GM21825 (cell line): ENCODE data around the gene IL17RA.

Experiments used
- ATAC-seq: cut with Tn5 transposase; IDR thresholded peaks from one replicate; pipeline ENCODE4 v1.9.1; 2021; ENCODE audit warnings: mild to moderate bottlenecking, moderate library complexity; ENCODE audit not compliant: unreplicated experiment

IL17RA gene

GRCh38 chr22:17105143-17106129 is 20.6 kb downstream of the IL17RA start:
- ATAC-seq = no peak

GRCh38 chr22:17106161-17106784 is 21.5 kb downstream of the IL17RA start:
- no peak for ATAC-seq

GRCh38 chr22:17106785-17107546 is 22.2 kb downstream of the IL17RA start:
- ATAC-seq = no peak

GRCh38 chr22:17107547-17107810 is 22.7 kb downstream of the IL17RA start:
- ATAC-seq = no peak

GRCh38 chr22:17108256-17109112 is 23.7 kb downstream of the IL17RA start:
- no peak for ATAC-seq

- ATAC-seq = no peak
Measured at GRCh38 chr22:17109113-17109865, 24.5 kb downstream of the IL17RA start.

GRCh38 chr22:17109976-17110375 is 25.2 kb downstream of the IL17RA start:
- no peak for ATAC-seq

- ATAC-seq = no peak
Measured at GRCh38 chr22:17110791-17111550, 26.2 kb downstream of the IL17RA start.

- ATAC-seq = no peak
Measured at GRCh38 chr22:17112491-17113042, 27.8 kb downstream of the IL17RA start.

- no peak for ATAC-seq
Measured at GRCh38 chr22:17113600-17113999, 28.8 kb downstream of the IL17RA start.

- ATAC-seq = no peak
Measured at GRCh38 chr22:17114173-17114897, 29.5 kb downstream of the IL17RA start.

- no peak for ATAC-seq
Measured at GRCh38 chr22:17114898-17115235, 30.1 kb downstream of the IL17RA start.

GRCh38 chr22:17115236-17115635 is 30.4 kb downstream of the IL17RA start:
- no peak for ATAC-seq

- ATAC-seq = no peak
Measured at GRCh38 chr22:17115945-17116565, 31.3 kb downstream of the IL17RA start.

GRCh38 chr22:17116572-17117330 is 32.0 kb downstream of the IL17RA start:
- ATAC-seq = no peak

- no peak for ATAC-seq
Measured at GRCh38 chr22:17117400-17117799, 32.6 kb downstream of the IL17RA start.

- ATAC-seq = no peak
Measured at GRCh38 chr22:17117890-17118289, 33.1 kb downstream of the IL17RA start.
